Naive thymus-derived CD8-positive, alpha-beta T cell (primary cell): ENCODE measurements around the gene PRKRIP1. TPM values are rescaled to one million over a fixed set of nuclear protein-coding genes. Genes with fewer than 3 reads are reported as not detected.

Experiments
- ATAC-seq, 2 donors: fragments of 150-1000 bp; cut with Tn5 transposase in 1 of 2; sonication (Bioruptor Pico), chemical (Tn5 transposase) in 1 of 2; 1 replicate in 1 of 2; 2 replicates in 1 of 2; pipeline ENCODE4 v1.10.0; 2021; ENCODE audit warnings: mild to moderate bottlenecking in 2 of 2, moderate library complexity in 2 of 2
- POLR2A ChIA-PET: fragments of 350-600 bp; sonication (Branson Sonifier 250); formaldehyde crosslinking; loops from one replicate; lab custom pipeline; 2021; ENCODE audit warnings: antibody characterized with exemption; lab: Charles Lee
- DNase-seq, 10 donors: peaks; one replicate each; pipeline versions ENCODE4 v3.0.0 to v3.0.0-alpha.2; 2020 to 2022
- H3K27ac Mint-ChIP-seq, 10 donors: one replicate each; pipeline ENCODE4 v1.8.0; 2020 to 2022; ENCODE audit warnings: mild to moderate bottlenecking in 10 of 10, mixed read lengths in 10 of 10, moderate library complexity in 4 of 10, inconsistent platforms in 1 of 10
- H3K27me3 Mint-ChIP-seq, 5 donors: one replicate each; pipeline ENCODE4 v1.8.0; 2021 to 2022; ENCODE audit warnings: mixed read lengths in 5 of 5
- H3K36me3 Mint-ChIP-seq, 3 donors: one replicate each; pipeline ENCODE4 v1.8.0; 2020 to 2022; ENCODE audit warnings: mixed read lengths in 3 of 3, mild to moderate bottlenecking in 2 of 3, inconsistent platforms in 1 of 3
- H3K4me1 Mint-ChIP-seq, 4 donors: one replicate each; pipeline ENCODE4 v1.8.0; 2021 to 2022; ENCODE audit warnings: mixed read lengths in 4 of 4
- H3K4me3 Mint-ChIP-seq, 10 donors: one replicate each; pipeline ENCODE4 v1.8.0; 2020 to 2022; ENCODE audit warnings: mild to moderate bottlenecking in 10 of 10, mixed read lengths in 10 of 10, moderate library complexity in 6 of 10, inconsistent platforms in 1 of 10
- H3K9me3 Mint-ChIP-seq, 9 donors: one replicate each; pipeline ENCODE4 v1.8.0; 2020 to 2022; ENCODE audit warnings: mixed read lengths in 9 of 9, mild to moderate bottlenecking in 3 of 9, inconsistent platforms in 1 of 9, moderate library complexity in 1 of 9
- polyA plus RNA-seq, 3 donors: library from polyadenylated mRNA; unstranded; fragments of 300-500 nt; fragmentation: Illumina TruSeq; gene quantifications; one replicate each; pipeline ENCODE4 v1.2.3, GENCODE V29; 2021
- total RNA-seq, 8 experiments: library from RNA in 2 of 8; stranded (reverse) in 2 of 8; gene quantifications; one replicate each; pipeline ENCODE4 v1.2.3 and lab custom pipeline; 2021 to 2026

PRKRIP1 gene
- total and polyA plus RNA-seq, 5 experiments from 2014 or later = 13.4 to 47.9 (median 27.0) TPM

- peak; percentile 86 to 96 (median 92) for DNase-seq
- peak within 1 kb of the TSS; percentile 80 to 94 (median 85) for H3K27ac Mint-ChIP-seq
- ATAC-seq = peak; percentile 95 to 96
- no peaks in the 10 kb centered on the region for H3K27me3 Mint-ChIP-seq
- POLR2A ChIA-PET = interaction anchor here (0.6 to 2.7 kb wide), 10 partner anchors 7 to 60 kb away, joined by 3 to 18 read pairs (median 4); no protein-coding TSS in a partner anchor
- peaks cover 0 to 11% (median 0%) of the 10 kb centered on the region in 3 donors for H3K36me3 Mint-ChIP-seq
- H3K9me3 Mint-ChIP-seq = no peaks in the 10 kb centered on the region
- peak within 1 kb of the TSS; percentile 83 to 95 (median 88) for H3K4me3 Mint-ChIP-seq
- H3K4me1 Mint-ChIP-seq = peaks cover 12 to 47% (median 35%) of the 10 kb centered on the region in 4 donors
Observed at GRCh38 chr7:102464577-102465280, 68.6 kb downstream of the PRKRIP1 start, which contains the start of the genes ALKBH4 and LRWD1. ALKBH4 (minus strand) TSS chr7:102464863; CDS start chr7:102464836, 27 bp downstream. LRWD1 (plus strand) TSS chr7:102464984; CDS start chr7:102465081, 97 bp downstream.

GRCh38 chr7:102466097-102466496 lies 69.9 kb downstream of the PRKRIP1 start:
- Mint-ChIP-seq H3K9me3 (no peaks in the 10 kb centered on the region), H3K36me3 (peaks cover 0 to 11% (median 0%) of the 10 kb centered on the region in 3 donors), H3K4me1 (peaks cover 10 to 41% (median 31%) of the 10 kb centered on the region in 4 donors), H3K27ac (peak overlapping the region in 3 of 10 donors; percentile 41 to 79 (median 61)), H3K4me3 (peak overlapping the region; percentile 77 to 95 (median 88)), H3K27me3 (no peaks in the 10 kb centered on the region)
- no peak for ATAC-seq
- DNase-seq = peak in 1 of 10 donors; percentile 31
- POLR2A ChIA-PET = interaction anchor here (0.9 to 2.7 kb wide), 7 partner anchors 34 to 70 kb away, joined by 4 to 18 read pairs (median 6); partner anchors contain the start of gene PRKRIP1

GRCh38 chr7:102467581-102468477 lies 71.7 kb downstream of the PRKRIP1 start:
- POLR2A ChIA-PET = interaction anchor here (0.7 to 2.5 kb wide), 7 partner anchors 12 to 71 kb away, joined by 3 to 15 read pairs (median 5); partner anchors contain the start of gene ORAI2
- peak in 1 of 10 donors; percentile 60 for DNase-seq
- H3K4me3 Mint-ChIP-seq = no peak overlapping the region

GRCh38 chr7:102468478-102469350 lies 72.6 kb downstream of the PRKRIP1 start:
- peaks cover 0 to 14% (median 0%) of the 10 kb centered on the region in 3 donors for H3K36me3 Mint-ChIP-seq
- no peaks in the 10 kb centered on the region for H3K9me3 Mint-ChIP-seq
- peak overlapping the region in 2 of 10 donors; percentile 22 to 75 for H3K27ac Mint-ChIP-seq
- H3K4me1 Mint-ChIP-seq = peaks cover 9 to 27% (median 23%) of the 10 kb centered on the region in 4 donors
- H3K4me3 Mint-ChIP-seq = no peak overlapping the region
- no peaks in the 10 kb centered on the region for H3K27me3 Mint-ChIP-seq
- no peak for ATAC-seq
- peak in 1 of 10 donors; percentile 56 for DNase-seq
- POLR2A ChIA-PET = interaction anchor here (0.7 to 1.8 kb wide), 3 partner anchors 13 to 72 kb away, joined by 3 to 5 read pairs (median 3); partner anchors contain the start of gene ORAI2

More at GRCh38 chr7:102467581-102468477, 71.7 kb downstream of the PRKRIP1 start:
- Mint-ChIP-seq H3K9me3 (no peaks in the 10 kb centered on the region), H3K4me1 (peaks cover 9 to 29% (median 27%) of the 10 kb centered on the region in 4 donors), H3K27ac (no peak overlapping the region), H3K36me3 (peaks cover 0 to 14% (median 0%) of the 10 kb centered on the region in 3 donors), H3K27me3 (no peaks in the 10 kb centered on the region)
- no peak for ATAC-seq

GRCh38 chr7:102469351-102469971 lies 73.3 kb downstream of the PRKRIP1 start:
- H3K27me3 Mint-ChIP-seq = no peaks in the 10 kb centered on the region

GRCh38 chr7:102469972-102470825 lies 74.0 kb downstream of the PRKRIP1 start:
- POLR2A ChIA-PET = interaction anchor here (1.7 kb wide), 1 partner anchor 66 kb away, joined by 3 read pairs; no protein-coding TSS in a partner anchor
- DNase-seq (peak in 1 of 10 donors; percentile 45), ATAC-seq (no peak)
- Mint-ChIP-seq H3K36me3 (peaks cover 0 to 14% (median 0%) of the 10 kb centered on the region in 3 donors), H3K9me3 (no peaks in the 10 kb centered on the region), H3K4me3 (peak overlapping the region in 1 of 10 donors; percentile 34), H3K27me3 (no peaks in the 10 kb centered on the region), H3K4me1 (peaks cover 9 to 17% (median 15%) of the 10 kb centered on the region in 4 donors), H3K27ac (peak overlapping the region in 3 of 10 donors; percentile 14 to 48 (median 38))

More at GRCh38 chr7:102469351-102469971, 73.3 kb downstream of the PRKRIP1 start:
- Mint-ChIP-seq H3K4me1 (peaks cover 9 to 20% (median 16%) of the 10 kb centered on the region in 4 donors), H3K9me3 (no peaks in the 10 kb centered on the region), H3K27ac (peak overlapping the region in 1 of 10 donors; percentile 22), H3K36me3 (peaks cover 0 to 14% (median 0%) of the 10 kb centered on the region in 3 donors), H3K4me3 (no peak overlapping the region)
- ATAC-seq = no peak
- POLR2A ChIA-PET = no interaction called here
- DNase-seq = peak in 1 of 10 donors; percentile 53

- DNase-seq = peak in 1 of 10 donors; percentile 48
- POLR2A ChIA-PET = interaction anchor here (0.5 to 1.7 kb wide), 3 partner anchors 8 to 75 kb away, joined by 3 to 6 read pairs (median 3); partner anchors contain the start of gene PRKRIP1
- no peak overlapping the region for H3K4me3 Mint-ChIP-seq
- no peaks in the 10 kb centered on the region for H3K9me3 Mint-ChIP-seq
- peaks cover 0 to 14% (median 0%) of the 10 kb centered on the region in 3 donors for H3K36me3 Mint-ChIP-seq
- H3K4me1 Mint-ChIP-seq = peaks cover 1 to 11% (median 3%) of the 10 kb centered on the region in 4 donors
- ATAC-seq = no peak
- H3K27me3 Mint-ChIP-seq = no peaks in the 10 kb centered on the region
- H3K27ac Mint-ChIP-seq = peak overlapping the region in 1 of 10 donors; percentile 78
Observed at GRCh38 chr7:102471791-102472125, 75.6 kb downstream of the PRKRIP1 start.

- no peak overlapping the region for H3K4me3 Mint-ChIP-seq
- H3K27ac Mint-ChIP-seq = peak overlapping the region in 2 of 10 donors; percentile 60 to 78
- peaks cover 0 to 11% (median 1%) of the 10 kb centered on the region in 4 donors for H3K4me1 Mint-ChIP-seq
- peaks cover 0 to 10% (median 0%) of the 10 kb centered on the region in 3 donors for H3K36me3 Mint-ChIP-seq
- POLR2A ChIA-PET = interaction anchor here (0.5 to 1.7 kb wide), 4 partner anchors 8 to 72 kb away, joined by 3 to 4 read pairs (median 3); no protein-coding TSS in a partner anchor
- peak in 1 of 10 donors; percentile 58 for DNase-seq
- H3K27me3 Mint-ChIP-seq = no peaks in the 10 kb centered on the region
- peak; percentile 8 to 25 for ATAC-seq
- H3K9me3 Mint-ChIP-seq = no peaks in the 10 kb centered on the region
Observed at GRCh38 chr7:102472126-102473041, 76.2 kb downstream of the PRKRIP1 start.

GRCh38 chr7:102473271-102473991 lies 77.3 kb downstream of the PRKRIP1 start:
- no peaks in the 10 kb centered on the region for H3K9me3 Mint-ChIP-seq
- H3K4me1 Mint-ChIP-seq = peaks cover 0 to 11% (median 1%) of the 10 kb centered on the region in 4 donors
- H3K4me3 Mint-ChIP-seq = no peak overlapping the region
- peaks cover 0 to 10% (median 0%) of the 10 kb centered on the region in 3 donors for H3K36me3 Mint-ChIP-seq
- POLR2A ChIA-PET = interaction anchor here (0.5 to 0.9 kb wide), 2 partner anchors 40 to 73 kb away, joined by 3 to 4 read pairs; no protein-coding TSS in a partner anchor
- ATAC-seq (no peak), DNase-seq (peak in 2 of 10 donors; percentile 0 to 56)
- H3K27ac Mint-ChIP-seq = no peak overlapping the region
- H3K27me3 Mint-ChIP-seq = no peaks in the 10 kb centered on the region
